Breast epithelium (tissue), 3 donors: ENCODE data around the gene KAT2B.

Experiments used
- POLR2A ChIP-seq: fragments of 450-650 bp; IDR thresholded peaks from one replicate; pipeline ENCODE4 v1.6.1; 2016; ENCODE audit warnings: antibody characterized with exemption, mild to moderate bottlenecking, moderate library complexity
- POLR2AphosphoS5 ChIP-seq, 3 donors: sonication (generic); formaldehyde crosslinking; IDR thresholded peaks; one replicate each; pipeline ENCODE4 v1.6.1; 2017; ENCODE audit warnings: antibody characterized with exemption in 3 of 3
- TF ChIP-seq, protein P1 (sequence below), 3 donors: fragments of 450-650 bp; IDR thresholded peaks; one replicate each; pipeline ENCODE4 v1.5.1; 2016 to 2017; ENCODE audit warnings: antibody characterized with exemption in 3 of 3, mild to moderate bottlenecking in 3 of 3, moderate library complexity in 3 of 3

DNA sequence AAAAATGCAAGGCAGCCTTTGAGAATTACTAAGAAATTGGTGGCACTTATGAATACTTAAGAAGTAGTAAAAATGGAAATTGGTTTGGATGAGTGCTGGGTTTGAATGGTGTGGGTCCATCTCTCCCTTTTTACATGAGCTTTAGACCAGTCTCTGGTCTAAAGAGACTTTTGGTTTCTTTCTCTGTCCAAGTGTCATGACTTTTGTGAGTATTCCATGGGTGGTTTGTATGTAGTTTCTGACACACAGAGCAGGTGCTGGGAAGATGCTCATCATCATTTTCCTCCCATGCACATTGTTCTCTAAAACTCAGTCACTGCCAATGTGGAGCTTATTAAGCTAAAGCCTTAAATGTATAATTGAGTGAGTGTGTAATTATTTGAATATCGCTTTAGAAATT is 63.5 kb downstream of the KAT2B start:
- TF ChIP-seq, protein P1, sequence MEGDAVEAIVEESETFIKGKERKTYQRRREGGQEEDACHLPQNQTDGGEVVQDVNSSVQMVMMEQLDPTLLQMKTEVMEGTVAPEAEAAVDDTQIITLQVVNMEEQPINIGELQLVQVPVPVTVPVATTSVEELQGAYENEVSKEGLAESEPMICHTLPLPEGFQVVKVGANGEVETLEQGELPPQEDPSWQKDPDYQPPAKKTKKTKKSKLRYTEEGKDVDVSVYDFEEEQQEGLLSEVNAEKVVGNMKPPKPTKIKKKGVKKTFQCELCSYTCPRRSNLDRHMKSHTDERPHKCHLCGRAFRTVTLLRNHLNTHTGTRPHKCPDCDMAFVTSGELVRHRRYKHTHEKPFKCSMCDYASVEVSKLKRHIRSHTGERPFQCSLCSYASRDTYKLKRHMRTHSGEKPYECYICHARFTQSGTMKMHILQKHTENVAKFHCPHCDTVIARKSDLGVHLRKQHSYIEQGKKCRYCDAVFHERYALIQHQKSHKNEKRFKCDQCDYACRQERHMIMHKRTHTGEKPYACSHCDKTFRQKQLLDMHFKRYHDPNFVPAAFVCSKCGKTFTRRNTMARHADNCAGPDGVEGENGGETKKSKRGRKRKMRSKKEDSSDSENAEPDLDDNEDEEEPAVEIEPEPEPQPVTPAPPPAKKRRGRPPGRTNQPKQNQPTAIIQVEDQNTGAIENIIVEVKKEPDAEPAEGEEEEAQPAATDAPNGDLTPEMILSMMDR (IDR thresholded peaks at IDR 0.05) = no peak
- TF ChIP-seq POLR2AphosphoS5 (IDR thresholded peaks at IDR 0.05) (no peak), POLR2A (no peak)
